Activated naive CD8-positive, alpha-beta T cell treated with anti-CD3 and anti-CD28 coated beads for 36 hours (primary cell): Measurements from ENCODE around the gene NUP153. TPM values are rescaled to one million over a fixed set of nuclear protein-coding genes. Genes with fewer than 3 reads are reported as not detected.

Experiments
- DNase-seq: peaks from one replicate; pipeline ENCODE4 v3.0.0; 2021
- H3K27ac Mint-ChIP-seq: one replicate; pipeline ENCODE4 v1.8.0; 2022; ENCODE audit warnings: mild to moderate bottlenecking, moderate library complexity, mixed read lengths
- H3K27me3 Mint-ChIP-seq: one replicate; pipeline ENCODE4 v1.8.0; 2022; ENCODE audit warnings: mild to moderate bottlenecking, mixed read lengths
- H3K36me3 Mint-ChIP-seq: one replicate; pipeline ENCODE4 v1.8.0; 2021; ENCODE audit warnings: mild to moderate bottlenecking, mixed read lengths
- H3K4me1 Mint-ChIP-seq: one replicate; pipeline ENCODE4 v1.8.0; 2021; ENCODE audit warnings: mixed read lengths
- H3K4me3 Mint-ChIP-seq: one replicate; pipeline ENCODE4 v1.8.0; 2022; ENCODE audit warnings: mild to moderate bottlenecking, moderate library complexity, mixed read lengths
- H3K9me3 Mint-ChIP-seq: one replicate; pipeline ENCODE4 v1.8.0; 2022; ENCODE audit warnings: mixed read lengths
- total RNA-seq, 2 experiments: library from RNA; stranded (reverse); gene quantifications; one replicate each; pipeline ENCODE4 v1.2.3, GENCODE V29; 2021

Gene NUP153
- total RNA-seq, 2 experiments from 2014 or later, result 93.2 to 97.2 TPM

GRCh38 chr6:17700421-17701416 lies 6.0 kb downstream of the NUP153 start:
- Mint-ChIP-seq H3K27me3 (peaks cover 2% of the 10 kb centered on the region), H3K9me3 (no peaks in the 10 kb centered on the region), H3K36me3 (peaks cover 68% of the 10 kb centered on the region), H3K27ac (peak overlapping the region; percentile 51), H3K4me1 (peaks cover 50% of the 10 kb centered on the region), H3K4me3 (peak overlapping the region; percentile 48)
- no peak for DNase-seq

GRCh38 chr6:17691925-17692538 lies 14.7 kb downstream of the NUP153 start:
- Mint-ChIP-seq H3K9me3 (no peaks in the 10 kb centered on the region), H3K27ac (no peak overlapping the region), H3K27me3 (no peaks in the 10 kb centered on the region), H3K4me1 (peaks cover 53% of the 10 kb centered on the region), H3K36me3 (peaks cover 47% of the 10 kb centered on the region), H3K4me3 (no peak overlapping the region)
- no peak for DNase-seq

GRCh38 chr6:17688481-17688880 lies 18.2 kb downstream of the NUP153 start:
- Mint-ChIP-seq H3K4me1 (peaks cover 52% of the 10 kb centered on the region), H3K27ac (no peak overlapping the region)

GRCh38 chr6:17687136-17687535 lies 19.6 kb downstream of the NUP153 start:
- H3K27ac Mint-ChIP-seq, result no peak overlapping the region
- H3K27me3 Mint-ChIP-seq, result no peaks in the 10 kb centered on the region
- no peak for DNase-seq
- no peaks in the 10 kb centered on the region for H3K9me3 Mint-ChIP-seq
- H3K4me1 Mint-ChIP-seq, result peaks cover 52% of the 10 kb centered on the region
- H3K36me3 Mint-ChIP-seq, result peaks cover 55% of the 10 kb centered on the region
- no peak overlapping the region for H3K4me3 Mint-ChIP-seq

More at GRCh38 chr6:17688481-17688880, 18.2 kb downstream of the NUP153 start:
- DNase-seq, result no peak
- peaks cover 51% of the 10 kb centered on the region for H3K36me3 Mint-ChIP-seq
- no peaks in the 10 kb centered on the region for H3K9me3 Mint-ChIP-seq
- no peaks in the 10 kb centered on the region for H3K27me3 Mint-ChIP-seq
- no peak overlapping the region for H3K4me3 Mint-ChIP-seq

GRCh38 chr6:17684134-17684533 lies 22.6 kb downstream of the NUP153 start:
- peaks cover 65% of the 10 kb centered on the region for H3K36me3 Mint-ChIP-seq
- no peak for DNase-seq
- H3K4me3 Mint-ChIP-seq, result no peak overlapping the region
- H3K9me3 Mint-ChIP-seq, result no peaks in the 10 kb centered on the region
- H3K27ac Mint-ChIP-seq, result no peak overlapping the region
- H3K4me1 Mint-ChIP-seq, result peaks cover 52% of the 10 kb centered on the region
- no peaks in the 10 kb centered on the region for H3K27me3 Mint-ChIP-seq

- Mint-ChIP-seq H3K27ac (no peak overlapping the region), H3K4me3 (no peak overlapping the region), H3K36me3 (peaks cover 62% of the 10 kb centered on the region), H3K4me1 (peaks cover 53% of the 10 kb centered on the region), H3K27me3 (no peaks in the 10 kb centered on the region), H3K9me3 (no peaks in the 10 kb centered on the region)
- DNase-seq, result no peak
Observed at GRCh38 chr6:17683428-17683827, 23.3 kb downstream of the NUP153 start.

- peaks cover 58% of the 10 kb centered on the region for H3K4me1 Mint-ChIP-seq
- no peaks in the 10 kb centered on the region for H3K27me3 Mint-ChIP-seq
- peak overlapping the region; percentile 34 for H3K27ac Mint-ChIP-seq
- no peak for DNase-seq
- H3K36me3 Mint-ChIP-seq, result peaks cover 48% of the 10 kb centered on the region
- no peak overlapping the region for H3K4me3 Mint-ChIP-seq
- no peaks in the 10 kb centered on the region for H3K9me3 Mint-ChIP-seq
Observed at GRCh38 chr6:17679726-17680125, 27.0 kb downstream of the NUP153 start.

GRCh38 chr6:17677602-17678001 lies 29.1 kb downstream of the NUP153 start:
- no peak for DNase-seq
- Mint-ChIP-seq H3K27me3 (no peaks in the 10 kb centered on the region), H3K9me3 (no peaks in the 10 kb centered on the region), H3K4me1 (peaks cover 52% of the 10 kb centered on the region), H3K4me3 (no peak overlapping the region), H3K36me3 (peaks cover 44% of the 10 kb centered on the region), H3K27ac (no peak overlapping the region)

GRCh38 chr6:17673543-17674254 lies 33.0 kb downstream of the NUP153 start:
- Mint-ChIP-seq H3K4me3 (no peak overlapping the region), H3K36me3 (peaks cover 45% of the 10 kb centered on the region), H3K4me1 (peaks cover 30% of the 10 kb centered on the region), H3K9me3 (no peaks in the 10 kb centered on the region), H3K27ac (no peak overlapping the region), H3K27me3 (no peaks in the 10 kb centered on the region)
- DNase-seq, result no peak

GRCh38 chr6:17672064-17672718 lies 34.5 kb downstream of the NUP153 start:
- Mint-ChIP-seq H3K36me3 (peaks cover 45% of the 10 kb centered on the region), H3K27me3 (no peaks in the 10 kb centered on the region), H3K9me3 (no peaks in the 10 kb centered on the region), H3K27ac (no peak overlapping the region), H3K4me1 (peaks cover 18% of the 10 kb centered on the region), H3K4me3 (no peak overlapping the region)
- DNase-seq, result no peak

- Mint-ChIP-seq H3K9me3 (no peaks in the 10 kb centered on the region), H3K27ac (peak overlapping the region; percentile 21), H3K27me3 (no peaks in the 10 kb centered on the region), H3K4me3 (no peak overlapping the region), H3K4me1 (peaks cover 32% of the 10 kb centered on the region), H3K36me3 (peaks cover 41% of the 10 kb centered on the region)
- DNase-seq, result no peak
Observed at GRCh38 chr6:17666646-17667045, 40.1 kb downstream of the NUP153 start.

- peaks cover 35% of the 10 kb centered on the region for H3K4me1 Mint-ChIP-seq
- no peaks in the 10 kb centered on the region for H3K9me3 Mint-ChIP-seq
- H3K36me3 Mint-ChIP-seq, result peaks cover 40% of the 10 kb centered on the region
- H3K27ac Mint-ChIP-seq, result no peak overlapping the region
- no peak for DNase-seq
- no peak overlapping the region for H3K4me3 Mint-ChIP-seq
- no peaks in the 10 kb centered on the region for H3K27me3 Mint-ChIP-seq
Observed at GRCh38 chr6:17665132-17665531, 41.6 kb downstream of the NUP153 start.

GRCh38 chr6:17663226-17663625 lies 43.5 kb downstream of the NUP153 start:
- Mint-ChIP-seq H3K4me1 (peaks cover 36% of the 10 kb centered on the region), H3K9me3 (no peaks in the 10 kb centered on the region)

GRCh38 chr6:17662585-17662984 lies 44.1 kb downstream of the NUP153 start:
- Mint-ChIP-seq H3K36me3 (peaks cover 47% of the 10 kb centered on the region), H3K27me3 (no peaks in the 10 kb centered on the region), H3K9me3 (no peaks in the 10 kb centered on the region), H3K4me3 (no peak overlapping the region), H3K4me1 (peaks cover 37% of the 10 kb centered on the region), H3K27ac (no peak overlapping the region)
- no peak for DNase-seq

More at GRCh38 chr6:17663226-17663625, 43.5 kb downstream of the NUP153 start:
- no peak overlapping the region for H3K27ac Mint-ChIP-seq
- no peaks in the 10 kb centered on the region for H3K27me3 Mint-ChIP-seq
- DNase-seq, result no peak
- H3K36me3 Mint-ChIP-seq, result peaks cover 42% of the 10 kb centered on the region
- no peak overlapping the region for H3K4me3 Mint-ChIP-seq
